Mesothelial cell of epicardium (in vitro differentiated cells): ENCODE measurements around the gene IQGAP3. TPM values are rescaled to one million over a fixed set of nuclear protein-coding genes. Genes with fewer than 3 reads are reported as not detected.
A peak's percentile ranks its signal among the peaks of the same experiment; 100 is the strongest.

Source experiments
- DNase-seq, 2 experiments: peaks; one replicate each; pipeline ENCODE4 v3.0.0; 2021; ENCODE audit warnings: low spot score in 2 of 2; ENCODE audit not compliant: unreplicated experiment in 2 of 2
- H3K27ac Mint-ChIP-seq: 2 replicates; pipeline ENCODE4 v1.8.0; 2021; ENCODE audit warnings: mixed read lengths
- H3K27me3 Mint-ChIP-seq: 2 replicates; pipeline ENCODE4 v1.8.0; 2021; ENCODE audit warnings: low read depth, mixed read lengths
- H3K36me3 Mint-ChIP-seq: 2 replicates; pipeline ENCODE4 v1.8.0; 2021; ENCODE audit warnings: mixed read lengths
- H3K4me1 Mint-ChIP-seq: 2 replicates; pipeline ENCODE4 v1.8.0; 2021; ENCODE audit warnings: mixed read lengths
- H3K4me3 Mint-ChIP-seq: 2 replicates; pipeline ENCODE4 v1.8.0; 2021; ENCODE audit warnings: mild to moderate bottlenecking, moderate library complexity, mixed read lengths
- H3K9me3 Mint-ChIP-seq: 2 replicates; pipeline ENCODE4 v1.8.0; 2021; ENCODE audit warnings: mixed read lengths
- total RNA-seq: library from RNA; stranded (reverse); gene quantifications from 3 replicates; pipeline ENCODE4 v1.2.1, GENCODE V29; 2021
- TF ChIP-seq, protein P1 (sequence below): fragments of 200-600 bp; sonication (generic); IDR thresholded peaks from one replicate; pipeline ENCODE4 v1.5.0; 2021; ENCODE audit warnings: antibody characterized with exemption; ENCODE audit not compliant: unreplicated experiment

The IQGAP3 gene
- total RNA-seq, 1 donor from 2014 or later = 17.6 TPM

DNA sequence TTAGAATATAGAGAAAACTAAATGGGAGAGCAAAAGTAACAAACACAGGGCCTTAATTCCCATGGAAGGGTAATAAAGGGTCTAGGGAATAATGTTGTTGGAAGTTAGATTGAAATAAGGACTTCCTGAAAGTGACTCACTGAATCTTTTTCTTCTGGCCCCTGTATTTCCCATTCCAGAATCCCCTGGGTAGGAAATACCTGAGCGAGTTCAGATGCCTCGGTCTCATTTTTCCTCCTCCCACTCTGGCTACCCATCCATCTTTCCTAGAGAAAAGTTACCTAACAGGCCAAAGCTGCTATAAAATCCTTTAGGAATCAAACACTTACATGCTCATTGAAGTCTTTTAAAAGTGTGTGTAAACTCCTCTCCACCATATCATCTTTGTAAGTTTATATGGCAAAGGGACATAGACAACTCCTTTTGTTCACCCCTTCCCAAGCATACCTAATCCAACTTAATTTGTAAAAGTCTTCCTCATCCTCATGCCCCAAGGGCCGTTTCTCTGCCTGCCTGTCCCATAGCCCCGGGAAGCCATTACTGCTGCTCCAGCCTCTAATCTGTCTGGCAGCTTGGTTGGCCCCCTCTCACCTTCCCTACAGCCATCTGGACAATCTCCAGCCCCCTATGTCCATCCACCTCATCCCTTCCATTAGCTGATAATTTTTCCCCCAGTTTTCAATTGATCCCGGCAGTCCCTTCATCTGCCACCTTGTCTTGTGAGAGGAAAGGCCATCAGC lies 68.5 kb downstream of the IQGAP3 start:
- DNase-seq = no peak
- Mint-ChIP-seq H3K9me3 (no peaks in the 10 kb centered on the region), H3K4me3 (peak overlapping the region; percentile 55), H3K4me1 (peaks cover 49% of the 10 kb centered on the region), H3K36me3 (no peaks in the 10 kb centered on the region), H3K27me3 (no peaks in the 10 kb centered on the region), H3K27ac (peak overlapping the region; percentile 99)
- TF ChIP-seq, protein P1, sequence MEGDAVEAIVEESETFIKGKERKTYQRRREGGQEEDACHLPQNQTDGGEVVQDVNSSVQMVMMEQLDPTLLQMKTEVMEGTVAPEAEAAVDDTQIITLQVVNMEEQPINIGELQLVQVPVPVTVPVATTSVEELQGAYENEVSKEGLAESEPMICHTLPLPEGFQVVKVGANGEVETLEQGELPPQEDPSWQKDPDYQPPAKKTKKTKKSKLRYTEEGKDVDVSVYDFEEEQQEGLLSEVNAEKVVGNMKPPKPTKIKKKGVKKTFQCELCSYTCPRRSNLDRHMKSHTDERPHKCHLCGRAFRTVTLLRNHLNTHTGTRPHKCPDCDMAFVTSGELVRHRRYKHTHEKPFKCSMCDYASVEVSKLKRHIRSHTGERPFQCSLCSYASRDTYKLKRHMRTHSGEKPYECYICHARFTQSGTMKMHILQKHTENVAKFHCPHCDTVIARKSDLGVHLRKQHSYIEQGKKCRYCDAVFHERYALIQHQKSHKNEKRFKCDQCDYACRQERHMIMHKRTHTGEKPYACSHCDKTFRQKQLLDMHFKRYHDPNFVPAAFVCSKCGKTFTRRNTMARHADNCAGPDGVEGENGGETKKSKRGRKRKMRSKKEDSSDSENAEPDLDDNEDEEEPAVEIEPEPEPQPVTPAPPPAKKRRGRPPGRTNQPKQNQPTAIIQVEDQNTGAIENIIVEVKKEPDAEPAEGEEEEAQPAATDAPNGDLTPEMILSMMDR = no peak

DNA sequence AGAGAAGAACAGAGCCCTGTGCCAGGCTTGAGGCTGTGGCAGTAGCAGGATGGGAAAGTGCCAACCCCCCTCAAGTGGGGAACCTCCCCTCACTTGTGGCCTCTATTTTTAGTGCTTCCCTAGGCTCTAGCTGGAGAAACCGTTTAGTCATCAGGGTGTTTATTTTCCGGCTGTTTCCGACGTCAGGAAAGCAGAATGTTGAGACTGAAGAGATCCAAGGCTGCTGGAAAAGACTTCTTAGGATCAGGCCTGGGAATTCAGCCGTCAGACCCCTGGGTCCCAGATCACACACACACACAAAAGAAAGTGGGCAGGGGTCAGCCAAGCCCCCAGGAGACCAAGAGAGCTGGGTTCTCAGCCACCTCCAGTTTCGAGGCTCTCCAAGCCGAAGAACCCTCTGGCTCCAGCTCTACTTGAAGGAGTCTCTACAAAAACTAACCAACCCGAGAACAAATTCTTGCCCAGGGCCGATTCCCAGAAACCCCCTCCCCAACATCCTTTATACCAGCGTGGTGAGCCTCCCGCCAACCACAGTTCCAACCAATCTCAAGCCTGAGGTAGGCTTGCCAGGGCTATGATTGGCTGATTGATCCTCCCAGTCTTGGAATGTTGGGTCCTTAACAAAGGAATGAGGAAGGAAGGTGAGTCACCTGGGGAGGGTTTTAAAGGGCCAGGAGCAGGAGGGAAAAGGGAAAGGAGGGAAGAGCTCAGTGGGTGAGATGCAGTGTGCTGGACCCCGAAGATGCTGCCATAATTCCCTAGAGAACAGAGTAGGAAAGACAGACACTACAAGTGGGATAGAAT lies 69.3 kb downstream of the IQGAP3 start:
- Mint-ChIP-seq H3K27ac (peak overlapping the region; percentile 99), H3K4me1 (peaks cover 56% of the 10 kb centered on the region), H3K4me3 (no peak overlapping the region), H3K36me3 (no peaks in the 10 kb centered on the region), H3K9me3 (no peaks in the 10 kb centered on the region), H3K27me3 (no peaks in the 10 kb centered on the region)
- DNase-seq = peak in 1 of 2 experiments; percentile 54
- TF ChIP-seq, protein P1 = no peak

DNA sequence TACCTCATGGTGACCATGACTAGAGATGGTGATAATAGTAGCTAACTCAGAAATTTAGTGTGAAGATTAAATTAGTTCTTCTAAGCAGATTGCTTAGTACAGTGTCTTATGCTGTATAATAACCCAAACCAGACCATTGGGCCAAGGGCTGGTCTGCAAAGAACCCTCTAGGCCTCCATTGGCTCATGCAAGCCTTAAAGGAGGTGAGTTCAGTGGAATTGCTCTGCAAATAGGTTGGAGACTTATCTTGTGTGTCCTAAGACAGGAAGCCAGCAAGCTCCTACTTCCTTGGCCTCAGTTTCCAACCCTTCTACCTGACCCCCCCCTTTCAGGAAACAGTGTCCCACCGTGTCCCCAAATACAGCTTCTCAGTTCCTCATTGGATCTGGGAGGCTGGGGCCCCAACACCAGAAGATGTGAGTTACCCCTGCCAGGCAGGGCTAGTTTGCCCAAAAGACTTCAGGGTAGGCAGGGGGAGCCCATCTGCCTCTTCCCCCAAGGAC lies 69.9 kb downstream of the IQGAP3 start:
- Mint-ChIP-seq H3K4me1 (peaks cover 62% of the 10 kb centered on the region), H3K27me3 (no peaks in the 10 kb centered on the region), H3K27ac (peak overlapping the region; percentile 99), H3K36me3 (no peaks in the 10 kb centered on the region), H3K4me3 (peak overlapping the region; percentile 66), H3K9me3 (no peaks in the 10 kb centered on the region)
- no peak for DNase-seq
- TF ChIP-seq, protein P1 = no peak

DNA sequence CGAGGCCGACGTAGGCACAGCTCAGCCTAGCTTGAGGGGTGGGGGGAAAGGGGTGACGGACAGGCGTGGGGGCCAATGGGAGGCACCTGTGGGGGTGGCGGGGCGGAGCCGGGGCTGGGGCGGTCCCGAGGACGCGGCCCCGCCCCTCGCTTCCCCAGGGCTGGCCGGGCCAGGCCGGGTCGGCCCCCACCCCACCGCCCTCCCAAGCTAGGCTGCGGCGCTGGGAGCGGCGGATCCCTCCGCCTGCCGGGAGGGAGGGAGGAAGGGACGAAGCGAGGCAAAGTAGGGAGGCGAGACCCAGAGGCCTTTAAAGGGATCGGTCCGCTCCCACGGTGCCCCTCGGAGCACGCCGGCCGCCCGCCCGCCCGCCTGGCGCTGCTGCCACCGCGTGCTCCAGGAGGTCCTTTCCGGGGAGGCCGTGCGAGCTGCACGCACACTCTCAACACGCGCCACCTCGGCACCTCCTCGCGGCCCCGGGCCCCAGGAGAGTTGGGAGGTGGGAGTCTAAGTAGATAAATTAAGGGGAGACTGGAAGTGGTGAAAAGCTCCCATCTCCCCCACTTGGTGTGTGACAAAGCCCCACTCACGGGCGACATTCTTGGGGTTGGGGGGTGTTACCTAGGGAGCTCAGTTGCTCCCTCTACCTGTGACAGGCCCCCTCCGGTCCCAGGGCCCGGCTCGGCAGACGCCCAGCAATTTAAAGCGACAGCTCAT lies 71.4 kb downstream of the IQGAP3 start:
- Mint-ChIP-seq H3K27me3 (no peaks in the 10 kb centered on the region), H3K36me3 (no peaks in the 10 kb centered on the region), H3K9me3 (no peaks in the 10 kb centered on the region), H3K27ac (peak overlapping the region; percentile 99), H3K4me1 (peaks cover 74% of the 10 kb centered on the region), H3K4me3 (peak overlapping the region; percentile 87)
- peak; percentile 96 for DNase-seq
- TF ChIP-seq, protein P1 = peak; percentile 18

DNA sequence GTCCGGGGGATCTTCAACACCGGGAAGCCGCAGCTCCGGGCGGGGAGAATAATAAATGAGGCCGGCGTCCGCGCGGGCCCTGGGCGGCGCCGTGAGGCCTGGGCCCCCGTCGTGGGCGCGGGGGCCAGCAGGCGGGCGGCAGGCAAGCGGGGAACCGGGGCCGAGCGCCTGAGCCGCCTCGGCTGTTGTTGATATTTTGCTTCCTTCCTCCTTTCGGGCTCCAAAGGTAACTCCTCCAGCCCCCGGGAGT lies 71.9 kb downstream of the IQGAP3 start, which contains the start of gene MEF2D:
Gene MEF2D, minus strand, starts transcription at position 233 of the 250 bp plus-strand sequence. CDS start 17,483 bp downstream, outside the sequence.
- TF ChIP-seq, protein P1 = no peak
- Mint-ChIP-seq H3K4me3 (peak within 1 kb of the TSS; percentile 87), H3K9me3 (no peaks in the 10 kb centered on the region), H3K27me3 (no peaks in the 10 kb centered on the region), H3K36me3 (no peaks in the 10 kb centered on the region), H3K4me1 (peaks cover 73% of the 10 kb centered on the region), H3K27ac (peak within 1 kb of the TSS; percentile 99)
- no peak for DNase-seq
